ENCODE measurements around the gene PANK1. TPM values are rescaled to one million over a fixed set of nuclear protein-coding genes. Genes with fewer than 3 reads are reported as not detected.

Gene PANK1
- total and polyA plus RNA-seq, 2 of the 4 experiments (the other 2 are of a cell fraction) = 3.0 to 8.8 TPM

DNA sequence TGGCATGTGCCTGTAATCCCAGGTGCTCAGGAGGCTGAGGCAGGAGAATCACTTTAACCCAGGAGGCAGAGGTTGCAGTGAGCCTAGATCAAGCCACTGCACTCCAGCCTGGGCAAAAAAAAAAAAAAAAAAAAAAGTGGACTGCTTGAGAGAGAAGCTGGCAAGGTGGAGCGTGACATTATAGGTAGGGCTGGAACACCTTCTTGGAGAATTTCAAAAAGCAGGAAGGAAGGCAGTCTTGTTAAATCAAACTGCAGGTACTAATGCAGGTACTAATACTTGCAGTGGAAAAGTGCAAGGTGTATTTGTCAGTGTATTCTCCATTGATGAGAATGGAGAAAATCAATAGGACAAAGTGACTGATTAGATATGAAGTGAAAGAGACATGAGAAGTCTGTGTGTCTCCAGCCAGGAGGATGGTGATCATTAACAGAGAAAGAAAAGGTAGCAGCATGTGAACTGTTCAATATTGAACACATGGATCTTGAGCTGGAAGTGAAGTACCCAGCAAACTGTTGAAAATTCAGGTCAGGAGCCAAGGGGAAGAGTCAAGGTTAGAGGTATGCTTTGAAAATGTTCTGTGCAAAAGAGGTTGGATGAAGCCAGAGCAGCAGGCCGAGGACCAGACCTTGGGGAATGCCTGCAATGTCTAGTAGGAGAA lies 97.1 kb downstream of the PANK1 start:
- TF ChIP-seq, protein P1, sequence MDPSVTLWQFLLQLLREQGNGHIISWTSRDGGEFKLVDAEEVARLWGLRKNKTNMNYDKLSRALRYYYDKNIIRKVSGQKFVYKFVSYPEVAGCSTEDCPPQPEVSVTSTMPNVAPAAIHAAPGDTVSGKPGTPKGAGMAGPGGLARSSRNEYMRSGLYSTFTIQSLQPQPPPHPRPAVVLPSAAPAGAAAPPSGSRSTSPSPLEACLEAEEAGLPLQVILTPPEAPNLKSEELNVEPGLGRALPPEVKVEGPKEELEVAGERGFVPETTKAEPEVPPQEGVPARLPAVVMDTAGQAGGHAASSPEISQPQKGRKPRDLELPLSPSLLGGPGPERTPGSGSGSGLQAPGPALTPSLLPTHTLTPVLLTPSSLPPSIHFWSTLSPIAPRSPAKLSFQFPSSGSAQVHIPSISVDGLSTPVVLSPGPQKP (IDR thresholded peaks at IDR 0.05; ENCODE audit: borderline replicate concordance, low read depth, low read length) = no peak
- TF ChIP-seq, protein P2, sequence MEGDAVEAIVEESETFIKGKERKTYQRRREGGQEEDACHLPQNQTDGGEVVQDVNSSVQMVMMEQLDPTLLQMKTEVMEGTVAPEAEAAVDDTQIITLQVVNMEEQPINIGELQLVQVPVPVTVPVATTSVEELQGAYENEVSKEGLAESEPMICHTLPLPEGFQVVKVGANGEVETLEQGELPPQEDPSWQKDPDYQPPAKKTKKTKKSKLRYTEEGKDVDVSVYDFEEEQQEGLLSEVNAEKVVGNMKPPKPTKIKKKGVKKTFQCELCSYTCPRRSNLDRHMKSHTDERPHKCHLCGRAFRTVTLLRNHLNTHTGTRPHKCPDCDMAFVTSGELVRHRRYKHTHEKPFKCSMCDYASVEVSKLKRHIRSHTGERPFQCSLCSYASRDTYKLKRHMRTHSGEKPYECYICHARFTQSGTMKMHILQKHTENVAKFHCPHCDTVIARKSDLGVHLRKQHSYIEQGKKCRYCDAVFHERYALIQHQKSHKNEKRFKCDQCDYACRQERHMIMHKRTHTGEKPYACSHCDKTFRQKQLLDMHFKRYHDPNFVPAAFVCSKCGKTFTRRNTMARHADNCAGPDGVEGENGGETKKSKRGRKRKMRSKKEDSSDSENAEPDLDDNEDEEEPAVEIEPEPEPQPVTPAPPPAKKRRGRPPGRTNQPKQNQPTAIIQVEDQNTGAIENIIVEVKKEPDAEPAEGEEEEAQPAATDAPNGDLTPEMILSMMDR (conservative IDR thresholded peaks at IDR 0.05; ENCODE audit: low read depth, low read length) = no peak
- TF ChIP-seq MAFK (IDR thresholded peaks at IDR 0.05; ENCODE audit: low read depth, low read length) (no peak), RAD21 (IDR thresholded peaks at IDR 0.05; ENCODE audit: low read length) (no peak), MAZ (IDR thresholded peaks at IDR 0.05; ENCODE audit: borderline replicate concordance, low read depth, low read length) (no peak), MXI1 (IDR thresholded peaks at IDR 0.05; ENCODE audit: borderline replicate concordance, low read depth, low read length) (no peak)
- no peak overlapping the region for H3K18ac ChIP-seq (ENCODE audit: low read depth, low read length)
- WGBS, 2 experiments (ENCODE audit: extremely low coverage in 2 of 2, insufficient read length in 1 of 2) = no CpG with 5 or more reads among the region's 2 CpGs
- ATAC-seq (ENCODE audit: low read depth) = no peak
- no peaks in the 10 kb centered on the region for H3K36me3 ChIP-seq (ENCODE audit: control insufficient read depth, insufficient read depth, low read length)
- dilution Hi-C loops (cut with HindIII; ENCODE audit: low sequenced_read_pairs, unreplicated experiment) (no loop called here), in situ Hi-C loops (cut with MboI; ENCODE audit: low sequenced_read_pairs) (no loop called here), intact Hi-C loops (cut with micrococcal nuclease) (no loop called here)
- H2AFZ ChIP-seq (replicated peaks; ENCODE audit: low read length, poor library complexity) = no peak overlapping the region
- H2BK20ac ChIP-seq (ENCODE audit: low read depth, low read length) = no peak overlapping the region
- CTCF ChIA-PET = interaction anchor here (1.4 kb wide), 1 partner anchor 7 kb away, joined by 5 read pairs; no protein-coding TSS in a partner anchor
- no peak overlapping the region for H3K23ac ChIP-seq (ENCODE audit: low read depth, low read length)
- no peaks in the 10 kb centered on the region for H3K9me3 ChIP-seq (ENCODE audit: control insufficient read depth, insufficient read depth, low read length)
- no peak overlapping the region for H2AK5ac ChIP-seq (ENCODE audit: low read depth, low read length)
- no peak overlapping the region for H4K91ac ChIP-seq (ENCODE audit: insufficient read depth, low read depth, low read length)
- H4K8ac ChIP-seq (ENCODE audit: low read depth in 2 of 2, low read length in 2 of 2) = no peak overlapping the region
- H4K20me1 ChIP-seq (ENCODE audit: insufficient read depth, low read length) = no peaks in the 10 kb centered on the region
- no peak overlapping the region for H3K9ac ChIP-seq (ENCODE audit: low read depth, low read length)
- H4K5ac ChIP-seq (ENCODE audit: low read depth, low read length) = no peak overlapping the region
- H3K56ac ChIP-seq (ENCODE audit: extremely low read depth, insufficient read depth, low read length) = no peak overlapping the region
- no peak overlapping the region for H3K4me2 ChIP-seq (ENCODE audit: low read depth, low read length)
- no peak overlapping the region for H2BK120ac ChIP-seq (ENCODE audit: low read depth, low read length)
- no peaks in the 10 kb centered on the region for H3K27me3 ChIP-seq (ENCODE audit: control insufficient read depth, insufficient read depth, low read length)
- POLR2A ChIA-PET (ENCODE audit: unreplicated experiment) = no interaction called here
- no peak overlapping the region for H3K4me3 ChIP-seq (ENCODE audit: insufficient read depth, low read depth, low read length)
- H2BK15ac ChIP-seq (ENCODE audit: low read depth, low read length) = no peak overlapping the region
- no peak overlapping the region for H3K14ac ChIP-seq (replicated peaks; ENCODE audit: low read depth, low read length)
- no peaks in the 10 kb centered on the region for H3K4me1 ChIP-seq (ENCODE audit: control insufficient read depth, insufficient read depth, low read length)
- no peak overlapping the region for H3K4ac ChIP-seq (ENCODE audit: low read depth, low read length)
- no peak overlapping the region for H3K27ac ChIP-seq (ENCODE audit: insufficient read depth, low read length)
- H2BK5ac ChIP-seq (ENCODE audit: low read depth, low read length, poor library complexity, severe bottlenecking) = no peak overlapping the region
- no peaks in the 10 kb centered on the region for H3K79me1 ChIP-seq (ENCODE audit: low read depth in 1 of 2, low read length in 2 of 2)
- peaks cover 2% of the 10 kb centered on the region; the same call in 1 of the 2 replicates for H3K9me1 ChIP-seq (ENCODE audit: insufficient read depth, low read length)
- no peak for DNase-seq
- no peak overlapping the region for H2AK9ac ChIP-seq (replicated peaks; ENCODE audit: low read depth, low read length, poor library complexity)
- no TSS peak for BruUV-seq (replicated peaks)

All from IMR-90 (cell line).